HG02571 (cell line): ENCODE results near the gene LRRC7.

Experiments
- ATAC-seq: cut with Tn5 transposase; IDR thresholded peaks from one replicate; pipeline ENCODE4 v1.9.1; 2021; ENCODE audit warnings: mild to moderate bottlenecking, moderate library complexity; ENCODE audit not compliant: unreplicated experiment

Gene LRRC7

GRCh38 chr1:69567652-69568420 is at the start of gene LRRC7:
LRRC7 (plus strand) TSS chr1:69567922; CDS start chr1:69568640, 718 bp downstream.
- no peak for ATAC-seq

- no peak for ATAC-seq
These were observed 48.7 kb upstream of the LRRC7 start for GRCh38 chr1:69519006-69519405.

GRCh38 chr1:69520326-69520725 is 47.4 kb upstream of the LRRC7 start:
- no peak for ATAC-seq

- ATAC-seq: no peak
These were observed 44.7 kb upstream of the LRRC7 start for GRCh38 chr1:69523032-69523431.

- ATAC-seq: no peak
These were observed 44.3 kb upstream of the LRRC7 start for GRCh38 chr1:69523461-69523860.

GRCh38 chr1:69524015-69524414 is 43.7 kb upstream of the LRRC7 start:
- no peak for ATAC-seq

- no peak for ATAC-seq
These were observed 40.4 kb upstream of the LRRC7 start for GRCh38 chr1:69527273-69527672.

- no peak for ATAC-seq
These were observed 39.3 kb upstream of the LRRC7 start for GRCh38 chr1:69528376-69528775.

GRCh38 chr1:69533343-69533742 is 34.4 kb upstream of the LRRC7 start:
- no peak for ATAC-seq

GRCh38 chr1:69534829-69535228 is 32.9 kb upstream of the LRRC7 start:
- no peak for ATAC-seq

- no peak for ATAC-seq
These were observed 32.2 kb upstream of the LRRC7 start for GRCh38 chr1:69535490-69535889.

GRCh38 chr1:69540052-69540451 is 27.7 kb upstream of the LRRC7 start:
- ATAC-seq: no peak

GRCh38 chr1:69551476-69552324 is 16.0 kb upstream of the LRRC7 start:
- ATAC-seq: no peak

GRCh38 chr1:69553726-69554125 is 14.0 kb upstream of the LRRC7 start:
- ATAC-seq: no peak

- ATAC-seq: no peak
These were observed 876 bp downstream of the LRRC7 start for GRCh38 chr1:69568421-69569174.

GRCh38 chr1:69569175-69569541 is 1.4 kb downstream of the LRRC7 start:
- ATAC-seq: no peak

GRCh38 chr1:69569576-69570328 is 2.0 kb downstream of the LRRC7 start:
- no peak for ATAC-seq

- ATAC-seq: no peak
These were observed 2.6 kb downstream of the LRRC7 start for GRCh38 chr1:69570356-69570755.

- no peak for ATAC-seq
These were observed 5.2 kb downstream of the LRRC7 start for GRCh38 chr1:69572921-69573320.

GRCh38 chr1:69573911-69574310 is 6.2 kb downstream of the LRRC7 start:
- no peak for ATAC-seq

GRCh38 chr1:69585666-69586065 is 17.9 kb downstream of the LRRC7 start:
- ATAC-seq: no peak
